Panc1 (cell line): ENCODE data around the gene CD244.

ENCODE experiments used
- POLR2AphosphoS5 ChIP-seq: IDR thresholded peaks from 2 replicates; pipeline ENCODE4 v1.6.1; 2012; ENCODE audit warnings: mild to moderate bottlenecking, low read depth, low read length, moderate library complexity
- TF ChIP-seq, protein P1 (sequence below), 2 experiments: IDR thresholded peaks; 2 replicates each; pipeline ENCODE4 v1.6.1; 2011 to 2012; ENCODE audit warnings: low read depth in 2 of 2, control low read depth in 1 of 2, low read length in 1 of 2, mild to moderate bottlenecking in 1 of 2, moderate library complexity in 1 of 2; ENCODE audit not compliant: insufficient read depth in 1 of 2

- TF ChIP-seq, protein P1, sequence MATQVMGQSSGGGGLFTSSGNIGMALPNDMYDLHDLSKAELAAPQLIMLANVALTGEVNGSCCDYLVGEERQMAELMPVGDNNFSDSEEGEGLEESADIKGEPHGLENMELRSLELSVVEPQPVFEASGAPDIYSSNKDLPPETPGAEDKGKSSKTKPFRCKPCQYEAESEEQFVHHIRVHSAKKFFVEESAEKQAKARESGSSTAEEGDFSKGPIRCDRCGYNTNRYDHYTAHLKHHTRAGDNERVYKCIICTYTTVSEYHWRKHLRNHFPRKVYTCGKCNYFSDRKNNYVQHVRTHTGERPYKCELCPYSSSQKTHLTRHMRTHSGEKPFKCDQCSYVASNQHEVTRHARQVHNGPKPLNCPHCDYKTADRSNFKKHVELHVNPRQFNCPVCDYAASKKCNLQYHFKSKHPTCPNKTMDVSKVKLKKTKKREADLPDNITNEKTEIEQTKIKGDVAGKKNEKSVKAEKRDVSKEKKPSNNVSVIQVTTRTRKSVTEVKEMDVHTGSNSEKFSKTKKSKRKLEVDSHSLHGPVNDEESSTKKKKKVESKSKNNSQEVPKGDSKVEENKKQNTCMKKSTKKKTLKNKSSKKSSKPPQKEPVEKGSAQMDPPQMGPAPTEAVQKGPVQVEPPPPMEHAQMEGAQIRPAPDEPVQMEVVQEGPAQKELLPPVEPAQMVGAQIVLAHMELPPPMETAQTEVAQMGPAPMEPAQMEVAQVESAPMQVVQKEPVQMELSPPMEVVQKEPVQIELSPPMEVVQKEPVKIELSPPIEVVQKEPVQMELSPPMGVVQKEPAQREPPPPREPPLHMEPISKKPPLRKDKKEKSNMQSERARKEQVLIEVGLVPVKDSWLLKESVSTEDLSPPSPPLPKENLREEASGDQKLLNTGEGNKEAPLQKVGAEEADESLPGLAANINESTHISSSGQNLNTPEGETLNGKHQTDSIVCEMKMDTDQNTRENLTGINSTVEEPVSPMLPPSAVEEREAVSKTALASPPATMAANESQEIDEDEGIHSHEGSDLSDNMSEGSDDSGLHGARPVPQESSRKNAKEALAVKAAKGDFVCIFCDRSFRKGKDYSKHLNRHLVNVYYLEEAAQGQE (IDR thresholded peaks at IDR 0.05; ENCODE audit: insufficient read depth in 1 of 2, low read depth in 2 of 2, low read length in 1 of 2), result no peak
- no peak for TF ChIP-seq POLR2AphosphoS5
These were observed 42.9 kb upstream of the CD244 start for GRCh38 chr1:160905617-160905989.
